CD4-positive, alpha-beta T cell treated with Interleukin-10 for 1 hour (primary cell): Measurements from ENCODE around the gene BMP4.

Source experiments
- DNase-seq: peaks from one replicate; pipeline ENCODE4 v3.0.0-alpha.2; 2020

The BMP4 gene

DNA sequence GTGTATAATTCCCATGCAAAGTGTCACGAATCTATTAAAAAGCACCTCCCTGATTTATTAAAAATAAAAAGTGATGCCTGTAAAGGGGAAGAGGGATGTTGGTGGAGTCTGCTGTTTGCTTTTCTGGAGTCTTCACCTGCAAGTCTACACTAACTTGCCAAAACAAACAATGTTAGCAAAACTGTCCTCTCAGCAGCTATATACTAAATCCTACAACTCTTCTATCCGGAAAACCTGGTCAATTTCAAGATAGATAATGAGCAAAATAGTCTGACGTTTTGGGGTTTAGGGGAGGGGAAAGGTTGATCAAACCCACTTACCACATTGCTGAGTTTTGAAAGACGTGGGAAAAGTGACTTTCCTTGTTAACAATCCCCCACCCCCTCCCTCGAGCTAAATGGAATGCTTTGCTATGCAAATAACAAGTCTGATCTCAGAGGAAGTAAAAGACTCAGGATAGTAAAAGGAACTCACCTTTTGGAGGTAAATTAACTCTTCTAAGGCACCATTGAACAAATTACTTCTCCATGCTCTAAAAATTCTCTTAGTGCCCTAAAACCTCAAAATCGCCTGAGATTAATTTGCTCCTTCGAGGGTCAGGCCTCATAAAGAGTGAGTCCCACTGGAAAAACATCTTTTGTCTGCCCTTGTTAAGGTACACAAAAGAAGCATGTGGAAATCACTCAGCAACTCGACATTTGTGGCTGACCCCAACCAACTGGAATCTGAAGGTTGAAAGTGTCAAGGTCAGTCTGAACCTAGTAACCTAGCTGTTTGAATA is 13.5 kb downstream of the BMP4 start:
- no peak for DNase-seq

GRCh38 chr14:53938136-53938837 is 18.3 kb downstream of the BMP4 start:
- no peak for DNase-seq

DNA sequence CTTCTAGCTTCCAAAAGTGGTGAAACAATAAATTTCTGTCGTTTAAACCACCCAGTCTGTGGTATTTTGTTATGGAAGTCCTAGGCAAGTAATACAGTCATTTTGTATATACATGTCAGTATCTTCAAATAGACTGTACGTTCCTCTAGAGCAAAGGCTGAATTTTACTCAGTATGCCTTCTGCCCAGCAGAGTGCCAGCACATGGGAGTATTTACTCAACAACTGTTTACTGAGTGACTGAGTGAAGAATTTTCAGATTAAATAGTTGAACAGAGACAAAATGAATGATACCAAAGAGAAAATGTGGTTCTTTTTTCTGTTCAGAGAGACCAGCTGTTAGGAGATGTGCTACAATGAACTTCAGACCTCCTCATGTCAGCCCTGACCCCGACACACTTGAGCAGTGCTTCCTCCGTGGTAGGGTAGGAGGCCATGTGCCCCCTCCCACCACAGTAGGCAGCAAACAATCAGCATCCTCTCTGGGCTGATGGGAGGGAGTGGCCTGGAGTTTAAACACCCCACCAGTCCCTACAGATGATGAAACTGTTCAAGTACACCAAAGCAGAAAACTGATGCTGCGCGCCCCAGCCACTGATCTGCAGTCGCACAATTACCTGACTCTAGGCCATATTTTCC is 21.7 kb downstream of the BMP4 start:
- no peak for DNase-seq

DNA sequence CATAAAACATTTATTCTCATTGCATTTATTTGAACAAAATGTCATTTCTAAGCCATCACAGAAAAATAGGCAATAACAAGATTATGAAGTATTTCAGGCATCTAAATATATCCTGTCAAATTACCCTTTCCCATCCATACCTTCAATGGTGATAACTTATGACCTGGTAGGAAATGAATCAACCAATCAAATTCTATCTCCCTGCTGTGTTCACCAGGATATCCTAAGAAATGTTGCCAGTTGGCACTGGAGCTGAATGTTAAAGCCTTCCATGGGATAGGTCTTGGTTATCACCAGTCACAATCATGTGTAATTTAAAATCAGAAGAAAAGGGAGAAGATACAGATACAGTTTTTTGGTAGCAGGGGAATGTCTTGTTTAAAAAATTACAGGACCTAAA is 23.7 kb downstream of the BMP4 start:
- DNase-seq, result no peak

GRCh38 chr14:53929871-53930715 is 26.5 kb downstream of the BMP4 start:
- peak; percentile 21 for DNase-seq

DNA sequence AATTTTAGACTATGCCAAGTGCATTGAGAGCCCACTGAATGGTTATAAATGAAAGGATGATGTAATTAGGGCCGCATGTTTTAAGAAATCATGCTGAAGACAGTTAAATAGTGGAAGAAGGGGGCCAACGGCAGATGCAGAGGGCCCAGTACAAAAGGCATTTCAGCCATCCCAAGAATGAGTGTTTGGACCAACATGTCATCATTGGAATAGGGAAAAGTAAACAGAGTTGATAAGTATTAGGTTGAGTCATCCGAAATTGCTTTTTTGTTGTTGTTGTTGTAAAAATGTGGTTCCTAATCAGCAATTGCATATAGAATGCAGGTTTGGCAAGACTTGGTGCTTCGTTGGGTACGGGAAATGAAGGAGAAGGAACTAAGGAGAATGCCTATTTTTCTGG is 29.5 kb downstream of the BMP4 start:
- no peak for DNase-seq

DNA sequence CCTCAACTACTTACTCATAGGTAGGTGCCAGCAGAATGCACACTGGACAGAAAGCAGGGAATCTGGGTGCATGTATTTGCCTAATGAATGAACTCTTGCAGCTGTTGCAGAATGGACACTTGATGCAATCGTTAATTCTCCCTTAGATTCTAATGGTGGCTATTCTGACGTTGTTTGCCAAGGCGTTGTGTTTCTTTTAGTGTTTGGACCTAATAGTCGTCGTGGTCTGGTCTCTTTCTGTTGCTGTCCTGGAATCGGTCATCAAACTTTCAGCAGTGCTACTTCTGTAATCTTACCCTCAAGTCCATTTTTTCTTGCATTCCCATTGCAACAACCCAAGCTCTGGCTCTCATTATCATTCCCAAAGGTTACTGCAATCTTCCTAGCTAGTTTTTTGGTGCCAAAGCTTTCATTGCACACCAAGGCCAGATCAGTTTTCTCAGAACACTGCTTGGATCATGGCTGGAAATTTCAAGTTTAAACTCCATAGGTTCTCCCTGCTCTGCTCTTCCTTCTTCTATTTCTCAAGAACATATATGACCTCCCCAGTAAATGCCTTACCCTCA is 31.3 kb downstream of the BMP4 start:
- no peak for DNase-seq

DNA sequence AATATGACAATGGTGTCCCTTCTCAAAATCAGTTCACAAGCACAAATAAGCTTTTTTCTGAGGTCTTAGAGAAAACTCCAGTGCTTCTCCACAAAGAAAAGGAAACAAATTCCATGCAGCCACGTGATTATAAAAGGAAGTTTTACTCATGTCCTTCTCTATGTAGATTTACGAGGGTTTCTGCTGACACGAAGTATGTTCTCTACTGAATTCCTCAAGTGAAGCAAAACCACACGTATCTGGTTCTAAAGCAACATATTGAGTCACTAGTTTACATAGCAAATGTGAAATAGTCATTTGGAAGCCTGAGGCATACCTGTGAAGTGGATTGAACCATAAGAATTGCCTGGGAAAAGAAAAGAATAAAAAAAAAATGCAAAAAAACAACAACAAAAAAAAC is 31.9 kb downstream of the BMP4 start:
- no peak for DNase-seq

DNA sequence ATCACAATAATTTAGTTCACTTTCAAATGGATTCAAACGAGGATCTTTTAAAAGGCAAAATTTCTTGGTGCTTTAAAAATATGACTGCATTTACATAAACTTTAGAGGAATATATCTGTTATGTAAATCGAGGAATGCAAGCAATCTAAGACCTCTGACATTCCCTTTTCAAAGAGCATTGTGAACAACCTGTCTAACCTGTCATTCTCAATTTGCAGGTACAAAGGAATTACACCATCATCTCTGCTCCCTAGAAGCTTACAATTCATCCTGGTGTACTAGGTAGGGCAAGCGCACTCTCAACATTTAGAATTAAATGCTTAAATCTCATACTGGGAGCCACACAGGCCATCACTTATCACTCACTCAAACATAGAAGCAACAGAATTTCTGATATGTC is 35.6 kb downstream of the BMP4 start:
- no peak for DNase-seq

DNA sequence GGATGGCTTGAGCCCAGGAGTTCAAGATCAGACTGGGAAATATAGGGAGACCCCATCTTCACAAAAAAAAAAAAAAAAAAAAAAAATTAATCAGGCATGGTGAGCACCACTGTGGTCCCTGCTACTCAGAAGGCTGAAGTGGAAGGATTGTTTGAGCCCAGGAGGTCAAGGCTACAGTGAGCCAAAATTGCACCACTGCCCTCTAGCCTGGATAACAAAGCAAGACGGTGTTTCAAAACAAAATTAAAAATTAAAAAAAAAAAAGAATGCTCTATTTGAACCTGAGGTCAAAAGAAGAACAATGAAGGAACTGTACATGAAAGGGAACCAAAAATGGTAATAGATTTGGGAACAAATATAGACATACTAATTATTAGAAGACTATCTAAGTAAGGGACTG is 40.4 kb downstream of the BMP4 start:
- no peak for DNase-seq

DNA sequence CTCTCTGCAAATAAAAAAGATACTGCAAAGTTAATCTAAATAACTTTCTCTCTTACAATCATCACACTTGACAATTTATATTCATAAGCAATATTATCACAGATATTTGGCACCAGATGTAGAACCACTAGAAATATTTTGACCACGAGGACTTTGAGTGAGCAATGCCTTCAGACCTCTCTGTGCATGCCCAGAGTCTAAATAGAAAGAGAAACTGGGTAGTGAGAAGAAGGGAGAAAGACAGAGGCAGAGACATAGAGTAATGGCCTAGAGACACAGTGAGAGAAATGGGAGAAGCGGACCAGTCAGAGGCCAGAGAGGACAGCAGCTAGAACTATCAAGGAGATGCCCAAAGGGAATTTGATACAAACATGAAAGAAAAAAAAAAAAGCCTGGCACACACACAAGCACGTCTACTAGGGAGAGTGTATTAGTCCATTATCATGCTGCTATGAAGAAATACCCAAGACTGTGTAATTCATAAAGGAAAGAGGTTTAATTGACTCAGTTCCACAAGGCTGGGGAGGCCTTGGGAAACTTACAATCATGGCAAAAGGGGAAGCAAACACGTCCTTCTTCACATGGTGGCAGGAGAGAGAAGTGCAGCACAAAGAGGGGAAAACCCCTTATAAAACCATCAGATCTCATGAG is 41.1 kb downstream of the BMP4 start:
- no peak for DNase-seq

GRCh38 chr14:53912021-53912420 is 44.6 kb downstream of the BMP4 start:
- no peak for DNase-seq

DNA sequence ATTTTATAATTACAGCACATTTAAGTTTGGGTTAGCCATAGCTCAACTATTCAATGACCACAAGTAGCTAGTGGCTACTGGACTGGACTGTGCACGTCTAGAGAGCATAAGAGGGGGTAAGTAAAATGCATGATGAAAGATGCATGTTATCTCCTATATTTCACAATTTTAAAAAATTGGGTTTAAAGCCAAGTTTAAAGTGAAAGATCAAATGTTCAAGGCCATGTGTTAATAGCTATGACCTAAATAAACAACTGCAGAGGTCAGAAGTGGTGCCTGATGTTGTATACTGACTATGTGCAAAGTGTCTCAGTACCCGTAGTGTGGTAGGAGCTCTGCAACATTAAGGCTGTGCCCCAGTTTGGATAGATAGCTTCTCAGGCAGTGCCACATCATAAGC is 48.2 kb downstream of the BMP4 start:
- DNase-seq, result no peak

GRCh38 chr14:53902307-53902706 is 54.3 kb downstream of the BMP4 start:
- DNase-seq, result no peak

GRCh38 chr14:53900499-53900898 is 56.1 kb downstream of the BMP4 start:
- no peak for DNase-seq
